Tibial nerve (tissue), 3 donors: ENCODE data around the gene TCEAL9.

ENCODE experiments used
- CTCF ChIP-seq, 5 experiments: fragments of 200-600 bp in 3 of 5; fragments of 450-650 bp in 2 of 5; sonication (generic) in 3 of 5; IDR thresholded peaks; one replicate each; pipeline ENCODE4 v1.5.1; 2016 to 2019; ENCODE audit warnings: antibody characterized with exemption in 5 of 5, mild to moderate bottlenecking in 3 of 5, moderate library complexity in 2 of 5
- POLR2A ChIP-seq, 2 donors: fragments of 450-650 bp; IDR thresholded peaks; one replicate each; pipeline ENCODE4 v1.6.1; 2017; ENCODE audit warnings: antibody characterized with exemption in 2 of 2, mild to moderate bottlenecking in 2 of 2, moderate library complexity in 2 of 2

- no peak for TF ChIP-seq CTCF (IDR thresholded peaks at IDR 0.05)
- no peak for TF ChIP-seq POLR2A (IDR thresholded peaks at IDR 0.05)
Observed at GRCh38 chrX:103399744-103400143, 43.4 kb downstream of the TCEAL9 start.
